Measurements from ENCODE around the gene FDCSP. TPM values are rescaled to one million over a fixed set of nuclear protein-coding genes. Genes with fewer than 3 reads are reported as not detected.

FDCSP gene
- 0.13 TPM for total RNA-seq
- polyA plus RNA-seq (ENCODE audit: insufficient read depth in 1 of 8, insufficient read length in 8 of 8, low replicate concordance in 1 of 8), result under 1 TPM in 3 of 8 donors, not detected in 5; 0.29 to 0.71 (median 0.48) TPM
- long read RNA-seq, donor 1, result 0 reads
- long read RNA-seq, donor 2, result 0 reads
- long read RNA-seq, donor 3, result 0 reads
- long read RNA-seq, donor 4, result 0 reads
- long read RNA-seq, donor 5, result 0 reads
- long read RNA-seq, donor 6, result 0 reads
- long read RNA-seq, donor 7, result 0 reads
- long read RNA-seq, donor 8, result 0 reads
- long read RNA-seq, donor 9, partial matches to known transcripts, result 0 of 1 reads
- long read RNA-seq, donor 9, other reads (novel, unspliced or antisense), result 0 of 1 reads
- long read RNA-seq, donor 10, result 0 reads
- long read RNA-seq, donor 11, result 0 reads

DNA sequence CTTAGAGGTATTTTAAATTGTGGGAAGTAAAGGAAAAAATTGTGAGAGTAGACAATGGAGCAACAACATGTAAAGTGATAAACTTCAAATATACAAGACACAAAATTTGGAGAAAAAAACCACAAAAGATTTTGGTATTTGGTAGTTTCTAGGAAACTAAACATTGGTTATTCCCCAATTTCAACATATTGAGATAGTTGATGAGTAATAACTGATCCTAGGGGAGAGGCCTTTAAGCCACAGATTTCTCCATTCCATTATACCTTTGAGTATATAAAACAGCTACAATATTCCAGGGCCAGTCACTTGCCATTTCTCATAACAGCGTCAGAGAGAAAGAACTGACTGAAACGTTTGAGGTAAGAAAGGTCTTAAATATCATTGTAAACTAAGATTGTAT is at the start of gene FDCSP:
Gene FDCSP, plus strand, starts transcription at position 301 of the 400 bp plus-strand sequence. CDS start 5,071 bp downstream, outside the sequence.
- WGBS (ENCODE audit: insufficient coverage), result no CpG with 5 or more reads among the region's 2 CpGs
- Histone ChIP-seq H3K9me3 (replicated peaks; ENCODE audit: control insufficient read depth, low read depth, low read length) (no peaks in the 10 kb centered on the region), H3K36me3 (ENCODE audit: control insufficient read depth, insufficient read depth, low read length) (no peaks in the 10 kb centered on the region), H3K4me3 (ENCODE audit: low read length) (no peak within 1 kb of the TSS), H3K4me1 (ENCODE audit: control insufficient read depth, insufficient read depth, low read length) (no peaks in the 10 kb centered on the region), H3K27me3 (ENCODE audit: control insufficient read depth, insufficient read depth, low read length) (no peaks in the 10 kb centered on the region), H3K27ac (ENCODE audit: low read length) (no peak within 1 kb of the TSS)
- peak; percentile 2 for DNase-seq

DNA sequence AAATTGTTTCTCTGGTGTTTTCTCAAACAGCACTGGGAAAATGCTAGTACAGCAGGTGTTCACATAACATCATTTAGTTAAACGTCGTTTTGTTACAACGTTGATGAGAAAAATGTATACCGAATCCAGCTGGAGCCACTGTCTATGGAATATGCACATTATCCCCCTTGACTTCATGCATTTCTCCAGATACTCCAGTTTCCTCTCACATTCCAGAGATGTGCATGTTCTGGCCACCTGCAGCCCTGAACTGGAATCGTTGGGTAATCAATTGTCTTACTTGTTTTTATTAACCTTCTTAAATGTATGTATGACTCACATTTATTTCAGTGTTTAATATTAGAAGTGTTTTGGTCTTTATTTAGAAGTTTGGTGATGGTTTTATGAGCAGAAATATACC is 48.8 kb upstream of the FDCSP start:
- H3K4me1 ChIP-seq (ENCODE audit: control insufficient read depth, insufficient read depth, low read length), result no peaks in the 10 kb centered on the region
- DNase-seq, result peak; percentile 60
- no peaks in the 10 kb centered on the region for H3K36me3 ChIP-seq (ENCODE audit: control insufficient read depth, insufficient read depth, low read length)
- no peak overlapping the region for H3K27ac ChIP-seq (ENCODE audit: low read length)
- no peaks in the 10 kb centered on the region for H3K9me3 ChIP-seq (replicated peaks; ENCODE audit: control insufficient read depth, low read depth, low read length)
- no peaks in the 10 kb centered on the region for H3K27me3 ChIP-seq (ENCODE audit: control insufficient read depth, insufficient read depth, low read length)
- 50% methylated on average over 2 of the region's 5 CpGs for WGBS (ENCODE audit: insufficient coverage)
- H3K4me3 ChIP-seq (ENCODE audit: low read length), result no peak overlapping the region

DNA sequence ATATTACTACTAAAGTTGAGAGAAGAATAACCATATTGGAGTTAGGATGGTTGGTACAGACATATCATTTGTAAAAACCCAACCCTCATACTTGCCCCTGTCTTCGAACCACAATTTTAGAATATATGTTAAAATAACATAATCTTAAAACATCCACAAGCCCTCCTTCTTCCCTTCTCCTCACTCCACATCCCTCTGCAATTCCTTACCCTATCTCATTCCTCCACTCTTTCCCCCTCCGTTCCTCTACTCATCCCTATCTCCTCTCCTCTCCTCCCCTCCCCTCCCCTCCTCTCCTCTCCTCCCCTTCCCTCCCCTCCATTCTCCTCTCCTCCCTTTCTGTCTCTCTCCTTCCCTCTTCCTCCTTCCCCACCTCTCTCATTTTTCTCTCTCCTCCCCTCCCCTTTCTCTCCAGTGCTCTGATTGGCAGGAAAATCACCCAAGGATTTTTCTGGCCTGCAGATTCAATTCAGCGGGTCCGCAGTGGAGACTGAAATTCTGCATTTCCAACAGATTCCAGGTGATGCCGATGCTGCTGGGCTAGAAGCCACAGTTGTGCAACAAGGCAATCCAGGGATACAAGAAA is 47.8 kb upstream of the FDCSP start:
- Histone ChIP-seq H3K4me3 (ENCODE audit: low read length) (no peak overlapping the region), H3K36me3 (ENCODE audit: control insufficient read depth, insufficient read depth, low read length) (no peaks in the 10 kb centered on the region), H3K27me3 (ENCODE audit: control insufficient read depth, insufficient read depth, low read length) (no peaks in the 10 kb centered on the region), H3K4me1 (ENCODE audit: control insufficient read depth, insufficient read depth, low read length) (no peaks in the 10 kb centered on the region), H3K27ac (ENCODE audit: low read length) (no peak overlapping the region), H3K9me3 (replicated peaks; ENCODE audit: control insufficient read depth, low read depth, low read length) (no peaks in the 10 kb centered on the region)
- 50% methylated on average over 3 of the region's 5 CpGs for WGBS (ENCODE audit: insufficient coverage)
- no peak for DNase-seq

DNA sequence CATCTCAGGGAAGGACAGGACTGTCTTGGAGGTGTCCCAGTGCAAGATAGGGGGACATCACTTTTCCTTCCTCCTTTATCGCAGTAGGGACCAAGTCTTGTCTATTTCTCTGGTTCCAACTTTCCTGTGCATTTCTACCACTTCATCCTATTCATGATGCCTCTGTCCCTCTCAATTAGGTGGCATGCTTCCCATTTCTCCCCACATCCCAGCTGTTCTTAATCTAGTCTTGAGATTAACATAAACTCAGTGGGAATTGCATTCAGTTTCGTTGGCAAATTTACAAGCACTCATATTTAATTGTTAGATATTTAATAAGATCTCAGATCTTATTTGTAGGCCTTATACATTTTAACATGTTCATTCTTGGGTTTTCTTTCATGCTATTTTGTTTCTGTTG is 46.1 kb upstream of the FDCSP start:
- DNase-seq, result peak; percentile 19
- no peak overlapping the region for H3K4me3 ChIP-seq (ENCODE audit: low read length)
- no peak overlapping the region for H3K27ac ChIP-seq (ENCODE audit: low read length)
- no peaks in the 10 kb centered on the region for H3K4me1 ChIP-seq (ENCODE audit: control insufficient read depth, insufficient read depth, low read length)
- H3K36me3 ChIP-seq (ENCODE audit: control insufficient read depth, insufficient read depth, low read length), result no peaks in the 10 kb centered on the region
- no peaks in the 10 kb centered on the region for H3K9me3 ChIP-seq (replicated peaks; ENCODE audit: control insufficient read depth, low read depth, low read length)
- no peaks in the 10 kb centered on the region for H3K27me3 ChIP-seq (ENCODE audit: control insufficient read depth, insufficient read depth, low read length)
- 50% methylated on average over 1 of the region's 2 CpGs for whole genome bisulfite sequencing (ENCODE audit: insufficient coverage)

DNA sequence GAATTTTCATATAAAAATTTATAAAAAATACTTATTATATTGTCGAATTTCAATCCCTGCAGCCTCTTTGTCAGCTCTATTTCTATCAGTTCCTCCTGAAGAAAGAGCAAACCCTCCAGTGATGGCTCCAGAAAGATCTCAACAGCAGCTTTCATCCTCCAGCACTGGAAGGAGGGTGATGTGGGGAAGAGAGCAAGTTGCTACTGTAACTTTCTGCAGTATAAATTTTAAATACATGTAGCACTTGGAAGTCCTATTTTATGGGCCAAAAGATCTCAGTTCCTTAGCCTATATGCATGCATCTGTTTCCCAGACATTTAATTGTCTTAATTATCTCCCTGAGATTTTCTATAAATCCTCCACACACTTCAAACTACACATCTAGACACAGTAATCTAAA is 44.1 kb upstream of the FDCSP start:
- Histone ChIP-seq H3K4me1 (ENCODE audit: control insufficient read depth, insufficient read depth, low read length) (no peaks in the 10 kb centered on the region), H3K27me3 (ENCODE audit: control insufficient read depth, insufficient read depth, low read length) (no peaks in the 10 kb centered on the region), H3K4me3 (ENCODE audit: low read length) (no peak overlapping the region), H3K36me3 (ENCODE audit: control insufficient read depth, insufficient read depth, low read length) (no peaks in the 10 kb centered on the region), H3K27ac (ENCODE audit: low read length) (no peak overlapping the region), H3K9me3 (replicated peaks; ENCODE audit: control insufficient read depth, low read depth, low read length) (no peaks in the 10 kb centered on the region)
- no peak for DNase-seq
- no CpG with 5 or more reads among the region's 1 CpG for WGBS (ENCODE audit: insufficient coverage)

DNA sequence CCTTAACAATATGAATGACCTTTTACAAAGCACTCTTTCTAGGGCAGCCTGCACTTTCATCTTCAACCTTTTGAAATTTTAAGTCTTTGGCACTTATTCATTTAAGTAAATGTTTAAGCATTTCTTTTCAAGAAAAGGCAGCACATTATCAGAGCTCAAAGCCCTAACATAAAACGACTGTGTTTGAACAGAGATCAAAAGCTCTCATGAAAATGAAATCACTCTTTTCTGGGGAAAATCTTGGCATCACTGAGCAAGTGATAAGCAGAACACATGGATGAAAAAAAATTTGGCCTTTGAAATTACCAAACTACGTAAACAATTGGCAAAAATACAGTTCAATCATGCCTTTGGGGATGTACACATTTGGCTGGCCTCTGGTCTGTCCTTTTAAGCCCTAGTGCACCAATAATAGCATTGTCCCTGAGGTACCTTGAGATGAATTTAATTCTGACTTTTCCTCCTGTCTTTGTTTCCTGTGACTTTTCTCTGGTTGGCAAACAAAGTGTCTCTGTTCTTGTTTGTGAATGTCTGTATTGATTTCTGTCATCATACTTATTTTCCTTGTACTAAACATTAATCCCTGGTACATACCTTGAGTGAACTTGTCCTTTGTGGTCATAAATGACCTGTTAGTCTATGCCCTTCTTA is 43.3 kb upstream of the FDCSP start:
- Histone ChIP-seq H3K27me3 (ENCODE audit: control insufficient read depth, insufficient read depth, low read length) (no peaks in the 10 kb centered on the region), H3K36me3 (ENCODE audit: control insufficient read depth, insufficient read depth, low read length) (no peaks in the 10 kb centered on the region), H3K4me3 (ENCODE audit: low read length) (no peak overlapping the region), H3K4me1 (ENCODE audit: control insufficient read depth, insufficient read depth, low read length) (no peaks in the 10 kb centered on the region), H3K27ac (ENCODE audit: low read length) (no peak overlapping the region), H3K9me3 (replicated peaks; ENCODE audit: control insufficient read depth, low read depth, low read length) (no peaks in the 10 kb centered on the region)
- no CpG with 5 or more reads among the region's 2 CpGs for WGBS (ENCODE audit: insufficient coverage)
- DNase-seq, result peak; percentile 37

DNA sequence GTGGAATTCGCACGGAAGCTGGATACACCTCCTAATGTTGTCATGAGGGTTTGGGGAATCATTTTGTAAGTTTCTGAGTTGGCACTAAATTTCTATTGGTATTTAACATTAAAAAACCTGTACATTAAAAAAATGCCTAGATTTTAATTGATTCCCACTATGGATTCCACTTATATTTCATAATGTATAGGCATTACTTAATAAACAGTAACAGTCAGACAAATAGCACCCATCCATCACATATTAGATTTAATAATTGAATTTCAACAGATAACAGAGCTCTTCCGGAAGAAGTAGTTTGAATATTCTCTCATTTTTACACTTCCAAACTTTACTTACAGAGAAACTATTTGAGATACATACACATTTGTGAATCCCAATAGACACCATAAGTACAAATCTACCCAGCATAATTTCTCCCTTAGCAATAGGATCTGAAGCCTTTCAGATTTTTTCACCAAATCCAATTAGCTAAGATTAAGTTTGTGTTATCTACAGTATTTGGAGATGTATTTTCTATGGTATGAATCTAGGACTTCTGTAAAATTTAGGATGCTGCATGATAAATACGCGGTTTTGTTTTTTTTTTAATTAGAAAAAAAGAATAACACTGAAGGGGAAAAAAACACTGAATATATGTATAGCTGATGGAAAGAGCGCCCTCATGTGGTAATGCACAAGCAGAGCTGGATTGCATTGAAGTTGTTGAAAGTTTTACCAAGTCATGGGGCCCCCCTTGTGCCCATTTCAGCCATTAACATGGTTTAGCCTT is 42.6 kb upstream of the FDCSP start:
- H3K27ac ChIP-seq (ENCODE audit: low read length), result no peak overlapping the region
- 10% methylated on average over 2 of the region's 6 CpGs for WGBS (ENCODE audit: insufficient coverage)
- H3K4me1 ChIP-seq (ENCODE audit: control insufficient read depth, insufficient read depth, low read length), result no peaks in the 10 kb centered on the region
- no peaks in the 10 kb centered on the region for H3K36me3 ChIP-seq (ENCODE audit: control insufficient read depth, insufficient read depth, low read length)
- H3K9me3 ChIP-seq (replicated peaks; ENCODE audit: control insufficient read depth, low read depth, low read length), result no peaks in the 10 kb centered on the region
- DNase-seq, result peak; percentile 46
- H3K27me3 ChIP-seq (ENCODE audit: control insufficient read depth, insufficient read depth, low read length), result no peaks in the 10 kb centered on the region
- H3K4me3 ChIP-seq (ENCODE audit: low read length), result no peak overlapping the region

DNA sequence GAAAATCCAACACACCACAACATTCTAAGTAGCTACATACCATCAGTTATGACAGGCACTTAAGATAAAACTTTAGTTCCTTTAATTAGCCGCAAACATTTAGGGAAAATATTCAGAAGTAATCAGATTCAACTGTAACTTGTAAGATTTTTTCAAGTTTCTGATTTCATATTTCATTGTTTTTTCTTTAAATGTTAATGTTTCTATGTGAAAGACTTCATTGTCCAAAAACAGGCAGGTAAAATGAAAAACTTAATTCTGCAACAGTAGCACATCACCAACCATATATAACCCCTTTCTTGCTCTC is 42.0 kb upstream of the FDCSP start:
- Histone ChIP-seq H3K27me3 (ENCODE audit: control insufficient read depth, insufficient read depth, low read length) (no peaks in the 10 kb centered on the region), H3K36me3 (ENCODE audit: control insufficient read depth, insufficient read depth, low read length) (no peaks in the 10 kb centered on the region), H3K4me3 (ENCODE audit: low read length) (no peak overlapping the region), H3K4me1 (ENCODE audit: control insufficient read depth, insufficient read depth, low read length) (no peaks in the 10 kb centered on the region), H3K9me3 (replicated peaks; ENCODE audit: control insufficient read depth, low read depth, low read length) (no peaks in the 10 kb centered on the region), H3K27ac (ENCODE audit: low read length) (no peak overlapping the region)
- WGBS (ENCODE audit: insufficient coverage), result no CpG with 5 or more reads among the region's 1 CpG
- DNase-seq, result no peak

DNA sequence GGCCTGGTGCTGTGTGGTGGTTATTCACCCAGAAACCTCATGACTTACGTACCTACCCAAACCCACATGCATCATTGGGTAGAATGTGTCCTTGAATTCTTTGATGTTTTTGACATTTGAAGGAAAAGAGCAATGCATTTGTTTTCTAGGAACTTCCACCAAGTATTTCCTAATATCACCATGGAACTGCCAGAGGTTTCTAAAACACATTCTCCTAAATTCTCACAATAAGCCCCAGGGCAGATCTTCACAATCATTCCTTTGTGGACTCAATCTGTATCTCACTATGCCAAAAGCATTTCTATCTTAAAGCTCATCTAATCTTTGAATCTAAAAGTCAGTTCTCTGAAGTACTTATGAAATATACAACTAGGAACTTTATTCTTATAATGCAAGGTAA is 38.7 kb upstream of the FDCSP start:
- DNase-seq, result no peak
- no peaks in the 10 kb centered on the region for H3K4me1 ChIP-seq (ENCODE audit: control insufficient read depth, insufficient read depth, low read length)
- no peaks in the 10 kb centered on the region for H3K27me3 ChIP-seq (ENCODE audit: control insufficient read depth, insufficient read depth, low read length)
- H3K4me3 ChIP-seq (ENCODE audit: low read length), result no peak overlapping the region
- no peak overlapping the region for H3K27ac ChIP-seq (ENCODE audit: low read length)
- no CpG with 5 or more reads among the region's 1 CpG for WGBS (ENCODE audit: insufficient coverage)
- no peaks in the 10 kb centered on the region for H3K9me3 ChIP-seq (replicated peaks; ENCODE audit: control insufficient read depth, low read depth, low read length)
- H3K36me3 ChIP-seq (ENCODE audit: control insufficient read depth, insufficient read depth, low read length), result no peaks in the 10 kb centered on the region

DNA sequence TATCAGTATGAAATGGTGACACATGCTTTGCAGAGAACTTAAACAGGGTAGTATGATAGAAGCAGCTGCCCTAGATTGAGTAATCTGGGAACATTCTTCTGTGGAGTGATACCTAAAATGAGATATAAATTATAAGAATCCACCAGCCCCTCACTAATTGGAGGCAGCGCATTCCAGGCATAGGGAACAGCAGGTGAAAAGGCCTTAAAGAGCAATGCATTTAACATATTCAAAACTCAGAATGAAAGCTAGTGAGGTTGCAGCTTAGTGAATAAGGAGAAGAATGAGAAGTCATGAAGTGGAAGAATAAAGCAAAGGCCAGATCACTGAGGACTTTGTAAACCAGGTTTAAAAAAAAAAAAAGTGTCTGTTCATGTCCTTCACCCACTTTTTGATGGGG is 35.3 kb upstream of the FDCSP start:
- H3K9me3 ChIP-seq (replicated peaks; ENCODE audit: control insufficient read depth, low read depth, low read length), result no peaks in the 10 kb centered on the region
- no peak for DNase-seq
- no peaks in the 10 kb centered on the region for H3K4me1 ChIP-seq (ENCODE audit: control insufficient read depth, insufficient read depth, low read length)
- no peak overlapping the region for H3K27ac ChIP-seq (ENCODE audit: low read length)
- no peak overlapping the region for H3K4me3 ChIP-seq (ENCODE audit: low read length)
- H3K36me3 ChIP-seq (ENCODE audit: control insufficient read depth, insufficient read depth, low read length), result no peaks in the 10 kb centered on the region
- no peaks in the 10 kb centered on the region for H3K27me3 ChIP-seq (ENCODE audit: control insufficient read depth, insufficient read depth, low read length)
- no CpG with 5 or more reads among the region's 1 CpG for WGBS (ENCODE audit: insufficient coverage)

Data from muscle of leg (tissue), 16 donors.